Heart left ventricle (tissue), 13 donors: ENCODE results near the gene CPSF7.

Experiments used
- CTCF ChIP-seq, 12 donors: fragments of 200-600 bp; sonication (generic) in 4 of 12; IDR thresholded peaks; one replicate each; pipeline versions ENCODE4 v1.5.0 to v1.8.0; 2018 to 2022; ENCODE audit warnings: antibody characterized with exemption in 12 of 12, mild to moderate bottlenecking in 5 of 12
- POLR2A ChIP-seq, 2 donors: fragments of 450-650 bp; IDR thresholded peaks; one replicate each; pipeline ENCODE4 v1.6.1; 2017; ENCODE audit warnings: antibody characterized with exemption in 2 of 2, mild to moderate bottlenecking in 2 of 2, moderate library complexity in 2 of 2
- donor health status: ischemic (EF 13 %, LVEDD 7.1; RV severe dilation, severe dysfunction).
- donor health status: DM: no; HTN: yes; CAD: no.
- donor health status: DM: no; HTN: no; CAD: no.
- donor health status: ischemic (EF 25% LVEDD 6.9; RV normal size, moderate dysfunction).
- donor health status: ischemic (EF 25% LVEDD 5.7; RV mildly dilated, moderate dysfunction).
- donor health status: ischemic (EF 35%, LVEDD 5.7; RV mildly dilated, moderate dysfunction).
- donor health status: nonischemic (EF 11% LVEDD 7.7; RV severe dilation, severe dysfunction).
- donor health status: DM: yes; HTN: yes; CAD: no.
- donor health status: PGD.
- donor health status: ischemic (EF 29% LVEDD 5.4; RV normal size, mild dysfunction).
- donor health status: nonischemic (EF 23%, LVEDD 6.1; RV moderate dilation, normal function).

GRCh38 chr11:61429691-61430582 is at the start of gene CPSF7, which contains the start of gene SDHAF2:
- no peak for TF ChIP-seq CTCF (IDR thresholded peaks at IDR 0.05)
- peak; percentile 24 to 62 for TF ChIP-seq POLR2A (IDR thresholded peaks at IDR 0.05)
